HEK293T (cell line): ENCODE measurements around the gene SLC6A6.

ENCODE experiments used
- CTCF ChIA-PET: fragments of 350-600 bp; formaldehyde crosslinking; extraction: SDS; loops from one replicate; lab custom pipeline; 2021; ENCODE audit warnings: antibody characterized with exemption, inconsistent platforms; lab: Yijun Ruan, JAX
- POLR2A ChIA-PET: fragments of 350-600 bp; formaldehyde crosslinking; extraction: SDS; loops from one replicate; lab custom pipeline; 2020; ENCODE audit warnings: antibody characterized with exemption, inconsistent platforms; lab: Yijun Ruan, JAX
- DNase-seq: peaks from one replicate; pipeline ENCODE4 v3.0.0; 2012; ENCODE audit warnings: mixed read lengths; ENCODE audit errors: extremely low spot score
- ARNT ChIP-seq: fragments of 450-650 bp; IDR thresholded peaks from 2 replicates; pipeline ENCODE4 v1.6.1; 2017; ENCODE audit warnings: mild to moderate bottlenecking
- BHLHE40 ChIP-seq: fragments of 450-650 bp; IDR thresholded peaks from 2 replicates; pipeline ENCODE4 v1.6.1; 2016; ENCODE audit warnings: mild to moderate bottlenecking, moderate library complexity, borderline replicate concordance
- CTBP1 ChIP-seq: fragments of 450-650 bp; IDR thresholded peaks from 2 replicates; pipeline ENCODE4 v1.6.1; 2016; ENCODE audit warnings: borderline replicate concordance
- ELF4 ChIP-seq: fragments of 450-650 bp; IDR thresholded peaks from 2 replicates; pipeline ENCODE4 v1.6.1; 2017; ENCODE audit warnings: antibody characterized with exemption
- FOXA1 ChIP-seq: fragments of 450-650 bp; IDR thresholded peaks from 2 replicates; pipeline ENCODE4 v1.6.1; 2016; ENCODE audit warnings: mild to moderate bottlenecking
- FOXK2 ChIP-seq: fragments of 450-650 bp; IDR thresholded peaks from 2 replicates; pipeline ENCODE4 v1.6.1; 2016; ENCODE audit warnings: mild to moderate bottlenecking
- FOXM1 ChIP-seq: fragments of 450-650 bp; IDR thresholded peaks from 2 replicates; pipeline ENCODE4 v1.6.1; 2017; ENCODE audit warnings: mild to moderate bottlenecking, borderline replicate concordance
- HDGF ChIP-seq: fragments of 450-650 bp; IDR thresholded peaks from 2 replicates; pipeline ENCODE4 v1.6.1; 2017; ENCODE audit warnings: antibody characterized with exemption, borderline replicate concordance
- L3MBTL2 ChIP-seq: fragments of 450-650 bp; conservative IDR thresholded peaks from 2 replicates; pipeline ENCODE4 v1.6.1; 2016; ENCODE audit warnings: mild to moderate bottlenecking
- LEF1 ChIP-seq: fragments of 450-650 bp; IDR thresholded peaks from 2 replicates; pipeline ENCODE4 v1.6.1; 2017; ENCODE audit warnings: mild to moderate bottlenecking, borderline replicate concordance
- NFRKB ChIP-seq: fragments of 450-650 bp; IDR thresholded peaks from 2 replicates; pipeline ENCODE4 v1.6.1; 2016; ENCODE audit warnings: mild to moderate bottlenecking, moderate library complexity
- PKNOX1 ChIP-seq: fragments of 450-650 bp; IDR thresholded peaks from 2 replicates; pipeline ENCODE4 v1.6.1; 2016
- SP1 ChIP-seq: fragments of 450-650 bp; IDR thresholded peaks from 2 replicates; pipeline ENCODE4 v1.6.1; 2017
- SUZ12 ChIP-seq: fragments of 450-650 bp; IDR thresholded peaks from 2 replicates; pipeline ENCODE4 v1.6.1; 2016; ENCODE audit warnings: mild to moderate bottlenecking
- TARDBP ChIP-seq: fragments of 450-650 bp; IDR thresholded peaks from 2 replicates; pipeline ENCODE4 v1.6.1; 2016
- ZNF384 ChIP-seq: fragments of 450-650 bp; IDR thresholded peaks from 2 replicates; pipeline ENCODE4 v1.6.1; 2016

Gene SLC6A6

GRCh38 chr3:14508505-14508819 is 106.1 kb downstream of the SLC6A6 start:
- POLR2A ChIA-PET, result no interaction called here

GRCh38 chr3:14508966-14509795 is 106.8 kb downstream of the SLC6A6 start:
- ChIA-PET POLR2A (no interaction called here), CTCF (interaction anchor here (0.6 to 1.8 kb wide), 8 partner anchors 11 to 412 kb away, joined by 3 to 8 read pairs (median 3); no protein-coding TSS in a partner anchor)
- peak; percentile 89 for DNase-seq
- TF ChIP-seq PKNOX1, result no peak
- no peak for TF ChIP-seq L3MBTL2
- no peak for TF ChIP-seq ELF4
- TF ChIP-seq SUZ12, result no peak
- no peak for TF ChIP-seq TARDBP
- TF ChIP-seq ARNT, result no peak
- no peak for TF ChIP-seq FOXA1
- no peak for TF ChIP-seq FOXM1
- TF ChIP-seq SP1, result no peak
- no peak for TF ChIP-seq BHLHE40
- no peak for TF ChIP-seq NFRKB
- no peak for TF ChIP-seq ZNF384
- TF ChIP-seq HDGF, result no peak
- TF ChIP-seq LEF1, result no peak

More at GRCh38 chr3:14508505-14508819, 106.1 kb downstream of the SLC6A6 start:
- TF ChIP-seq BHLHE40 (no peak), SP1 (no peak), ZNF384 (no peak), PKNOX1 (no peak), NFRKB (no peak)
- CTCF ChIA-PET, result interaction anchor here (1.0 to 1.8 kb wide), 5 partner anchors 13 to 413 kb away, joined by 3 to 8 read pairs (median 3); no protein-coding TSS in a partner anchor
- no peak for DNase-seq

GRCh38 chr3:14509796-14510100 is 107.3 kb downstream of the SLC6A6 start:
- no peak for DNase-seq
- ChIA-PET POLR2A (no interaction called here), CTCF (interaction anchor here (0.8 to 1.8 kb wide), 4 partner anchors 33 to 411 kb away, joined by 3 to 8 read pairs (median 4); no protein-coding TSS in a partner anchor)
- no peak for TF ChIP-seq ARNT
- TF ChIP-seq FOXK2, result no peak
- no peak for TF ChIP-seq ELF4
- no peak for TF ChIP-seq SUZ12
- no peak for TF ChIP-seq ZNF384
- TF ChIP-seq FOXM1, result no peak

- POLR2A ChIA-PET, result no interaction called here
- CTCF ChIA-PET, result interaction anchor here (0.5 kb wide), 1 partner anchor 924 kb away, joined by 6 read pairs; no protein-coding TSS in a partner anchor
- no peak for DNase-seq
- no peak for TF ChIP-seq TARDBP
- TF ChIP-seq BHLHE40, result no peak
- TF ChIP-seq ARNT, result no peak
- no peak for TF ChIP-seq NFRKB
- TF ChIP-seq L3MBTL2, result no peak
- no peak for TF ChIP-seq HDGF
- no peak for TF ChIP-seq PKNOX1
- TF ChIP-seq SP1, result no peak
- no peak for TF ChIP-seq SUZ12
- TF ChIP-seq ELF4, result no peak
Observed at GRCh38 chr3:14510838-14511622, 108.6 kb downstream of the SLC6A6 start.

GRCh38 chr3:14511623-14512280 is 109.3 kb downstream of the SLC6A6 start:
- TF ChIP-seq FOXK2, result no peak
- TF ChIP-seq FOXA1, result no peak
- no peak for TF ChIP-seq LEF1
- TF ChIP-seq PKNOX1, result no peak
- no peak for TF ChIP-seq L3MBTL2
- TF ChIP-seq CTBP1, result no peak

More at GRCh38 chr3:14511623-14512280, 109.3 kb downstream of the SLC6A6 start:
- no peak for DNase-seq
- ChIA-PET POLR2A (no interaction called here), CTCF (no interaction called here)
